Immature natural killer cell (primary cell): ENCODE measurements around the gene JARID2. TPM values are rescaled to one million over a fixed set of nuclear protein-coding genes. Genes with fewer than 3 reads are reported as not detected.
"Not testable (repeated sequence)": the region's sequence is repeated elsewhere in the genome, so short reads cannot be mapped to it uniquely, and the experiment has no call there.

Source experiments
- DNase-seq, 3 donors: peaks; one replicate each; pipeline ENCODE4 v3.0.0; 2022; ENCODE audit warnings: mixed read lengths in 1 of 3
- H3K27ac Mint-ChIP-seq, 6 donors: one replicate each; pipeline ENCODE4 v1.8.0; 2020; ENCODE audit warnings: mixed read lengths in 6 of 6, mild to moderate bottlenecking in 5 of 6, inconsistent platforms in 4 of 6, moderate library complexity in 3 of 6
- H3K27me3 Mint-ChIP-seq, 3 donors: one replicate each; pipeline ENCODE4 v1.8.0; 2020 to 2021; ENCODE audit warnings: low read depth in 3 of 3, mild to moderate bottlenecking in 3 of 3, mixed read lengths in 3 of 3, moderate library complexity in 3 of 3, inconsistent platforms in 1 of 3
- H3K36me3 Mint-ChIP-seq, 3 donors: one replicate each; pipeline ENCODE4 v1.8.0; 2020; ENCODE audit warnings: mixed read lengths in 3 of 3, inconsistent platforms in 2 of 3, mild to moderate bottlenecking in 2 of 3
- H3K4me1 Mint-ChIP-seq, 2 donors: one replicate each; pipeline ENCODE4 v1.8.0; 2020; ENCODE audit warnings: inconsistent platforms in 2 of 2, mild to moderate bottlenecking in 2 of 2, mixed read lengths in 2 of 2, moderate library complexity in 1 of 2
- H3K4me3 Mint-ChIP-seq, 5 donors: one replicate each; pipeline ENCODE4 v1.8.0; 2020; ENCODE audit warnings: mild to moderate bottlenecking in 5 of 5, mixed read lengths in 5 of 5, inconsistent platforms in 3 of 5, moderate library complexity in 3 of 5
- H3K9me3 Mint-ChIP-seq, 6 donors: one replicate each; pipeline ENCODE4 v1.8.0; 2020; ENCODE audit warnings: mild to moderate bottlenecking in 6 of 6, mixed read lengths in 6 of 6, inconsistent platforms in 4 of 6, moderate library complexity in 3 of 6
- polyA plus RNA-seq, 3 donors: library from polyadenylated mRNA; unstranded; fragments of 300-500 nt; fragmentation: Illumina TruSeq; gene quantifications; one replicate each; pipeline ENCODE4 v1.2.3, GENCODE V29; 2021

Gene JARID2
- polyA plus RNA-seq, 3 donors from 2014 or later = 4.3 to 26.1 (median 7.8) TPM

DNA sequence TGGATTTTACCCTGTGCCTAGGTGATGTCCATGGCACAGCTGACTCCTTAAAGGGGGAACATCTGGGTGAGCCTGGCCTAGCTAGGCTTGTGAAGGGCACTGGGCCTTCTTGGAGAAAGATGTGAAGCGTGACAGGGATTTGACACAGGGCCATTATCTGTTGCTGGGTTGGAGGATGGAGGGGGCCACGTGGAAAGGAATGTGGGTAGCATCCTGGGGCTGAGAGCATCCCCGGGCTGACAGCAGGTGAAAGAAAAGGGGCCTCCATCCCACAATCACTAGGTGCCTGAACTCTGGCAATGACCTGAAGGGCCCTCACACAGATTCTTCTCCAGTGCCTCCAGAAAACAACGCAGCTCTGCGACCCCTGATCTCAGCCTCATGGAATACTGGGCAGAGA is 292.2 kb downstream of the JARID2 start:
- Mint-ChIP-seq H3K4me3 (no peak overlapping the region), H3K36me3 (peaks cover 0 to 4% (median 4%) of the 10 kb centered on the region in 3 donors), H3K9me3 (no peaks in the 10 kb centered on the region), H3K4me1 (peaks cover 34 to 40% of the 10 kb centered on the region in 2 donors), H3K27ac (peak overlapping the region in 1 of 6 donors; percentile 35), H3K27me3 (peaks cover 0 to 8% (median 0%) of the 10 kb centered on the region in 3 donors)
- DNase-seq = no peak

DNA sequence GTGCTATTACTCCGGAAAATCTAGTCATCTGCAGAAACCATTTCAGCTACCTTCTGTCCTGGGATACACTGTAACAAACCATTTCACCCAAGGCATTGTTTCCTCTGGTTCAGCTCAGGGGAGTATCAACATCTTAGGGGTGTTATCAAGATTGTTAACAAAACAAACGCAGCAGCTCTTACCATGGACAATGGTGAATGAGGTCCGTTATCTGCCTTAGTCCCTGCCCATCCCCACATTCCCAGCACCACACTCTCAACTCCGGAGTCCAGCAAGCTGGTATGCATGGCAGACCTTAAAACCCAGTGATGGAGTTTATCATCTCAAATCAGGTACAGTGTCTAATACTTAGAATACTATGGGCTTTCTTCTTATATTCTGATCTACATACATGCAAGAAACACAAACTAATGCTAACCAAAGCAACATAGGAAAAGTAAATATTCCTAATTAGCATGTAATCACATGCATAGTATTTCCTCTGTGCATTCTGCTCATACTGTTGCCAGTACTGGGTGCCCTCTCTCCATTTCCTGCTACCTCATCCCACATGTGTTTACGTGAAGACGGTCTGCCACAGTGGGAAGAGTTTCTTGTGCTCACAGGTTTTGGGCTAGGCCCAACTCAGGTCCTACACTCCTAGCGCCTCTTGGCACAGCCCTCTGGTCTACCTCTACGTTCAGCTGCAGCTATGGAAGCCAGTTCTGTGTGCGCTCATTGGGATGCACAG is 293.1 kb downstream of the JARID2 start:
- H3K4me1 Mint-ChIP-seq = peaks cover 31 to 46% of the 10 kb centered on the region in 2 donors
- peak overlapping the region in 1 of 6 donors; percentile 24 for H3K27ac Mint-ChIP-seq
- H3K9me3 Mint-ChIP-seq = peaks cover 0 to 6% (median 3%) of the 10 kb centered on the region in 6 donors
- H3K27me3 Mint-ChIP-seq = peaks cover 0 to 5% (median 0%) of the 10 kb centered on the region in 3 donors
- H3K36me3 Mint-ChIP-seq = peaks cover 0 to 10% (median 5%) of the 10 kb centered on the region in 3 donors
- DNase-seq = no peak
- H3K4me3 Mint-ChIP-seq = no peak overlapping the region

DNA sequence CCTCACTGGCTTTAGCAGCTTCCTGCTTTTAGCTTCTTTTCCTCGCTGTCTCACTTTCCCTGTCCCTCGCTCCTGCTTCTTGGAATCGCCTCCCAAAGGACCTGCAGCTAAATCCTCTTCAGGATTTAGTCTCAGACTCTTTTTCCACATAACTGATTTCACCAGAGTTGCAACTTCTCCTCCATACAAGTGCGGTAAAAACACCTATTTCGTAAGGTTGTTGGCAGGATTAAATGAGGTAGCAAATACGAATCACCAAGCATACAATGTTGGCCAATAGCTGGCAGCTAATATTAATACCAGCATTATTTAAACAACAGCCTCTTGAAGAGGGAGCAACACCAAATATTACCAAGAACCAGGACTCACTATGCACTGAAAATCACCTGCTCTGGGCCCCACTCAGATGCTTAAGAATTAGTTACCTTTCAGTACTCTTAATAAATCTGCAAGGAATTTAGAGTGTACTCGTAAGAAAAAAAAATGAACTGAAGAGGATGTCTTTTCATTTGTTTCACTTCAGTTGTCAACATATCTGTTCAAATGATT is 293.9 kb downstream of the JARID2 start:
- H3K9me3 Mint-ChIP-seq = peaks cover 0 to 12% (median 5%) of the 10 kb centered on the region in 6 donors
- no peak overlapping the region for H3K4me3 Mint-ChIP-seq
- peak overlapping the region in 1 of 6 donors; percentile 42 for H3K27ac Mint-ChIP-seq
- H3K36me3 Mint-ChIP-seq = peaks cover 5 to 12% (median 12%) of the 10 kb centered on the region in 3 donors
- H3K27me3 Mint-ChIP-seq = peaks cover 0 to 1% (median 0%) of the 10 kb centered on the region in 3 donors
- peaks cover 30 to 48% of the 10 kb centered on the region in 2 donors for H3K4me1 Mint-ChIP-seq
- no peak for DNase-seq

DNA sequence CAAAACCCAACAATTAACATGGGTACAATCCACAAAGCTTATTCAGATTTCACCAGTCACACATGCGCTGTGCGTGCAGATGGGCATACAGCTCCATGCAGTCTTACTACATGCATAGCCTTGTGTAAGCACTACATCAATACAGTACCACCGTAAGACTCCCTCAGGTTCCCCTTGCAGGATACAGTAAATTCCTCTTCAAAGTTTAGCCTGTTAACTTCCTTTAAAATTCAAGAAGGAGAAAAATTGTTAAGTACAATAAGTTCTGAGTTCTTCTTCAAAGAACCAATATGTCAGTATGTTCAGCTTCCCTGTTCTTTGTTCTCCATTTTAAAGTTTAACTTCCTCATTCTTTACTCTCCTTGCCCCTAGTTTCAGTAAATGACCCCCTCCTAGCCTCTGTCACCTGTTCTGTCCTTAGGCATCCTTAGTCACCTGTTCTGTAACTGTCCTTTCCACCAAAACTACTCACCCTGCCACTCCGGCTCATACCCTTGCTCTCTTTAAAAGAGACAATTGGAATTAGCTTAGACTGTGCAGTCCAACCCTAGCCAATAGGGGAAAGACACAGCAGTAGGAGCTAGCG is 297.6 kb downstream of the JARID2 start:
- H3K4me3 Mint-ChIP-seq, H3K27me3 Mint-ChIP-seq, DNase-seq: not testable (repeated sequence)
- Mint-ChIP-seq H3K4me1 (peaks cover 28 to 61% of the 10 kb centered on the region in 2 donors), H3K9me3 (peaks cover 0 to 12% (median 5%) of the 10 kb centered on the region in 6 donors), H3K27ac (peak overlapping the region in 2 of 6 donors; percentile 11 to 18), H3K36me3 (peaks cover 5 to 12% (median 8%) of the 10 kb centered on the region in 3 donors)

DNA sequence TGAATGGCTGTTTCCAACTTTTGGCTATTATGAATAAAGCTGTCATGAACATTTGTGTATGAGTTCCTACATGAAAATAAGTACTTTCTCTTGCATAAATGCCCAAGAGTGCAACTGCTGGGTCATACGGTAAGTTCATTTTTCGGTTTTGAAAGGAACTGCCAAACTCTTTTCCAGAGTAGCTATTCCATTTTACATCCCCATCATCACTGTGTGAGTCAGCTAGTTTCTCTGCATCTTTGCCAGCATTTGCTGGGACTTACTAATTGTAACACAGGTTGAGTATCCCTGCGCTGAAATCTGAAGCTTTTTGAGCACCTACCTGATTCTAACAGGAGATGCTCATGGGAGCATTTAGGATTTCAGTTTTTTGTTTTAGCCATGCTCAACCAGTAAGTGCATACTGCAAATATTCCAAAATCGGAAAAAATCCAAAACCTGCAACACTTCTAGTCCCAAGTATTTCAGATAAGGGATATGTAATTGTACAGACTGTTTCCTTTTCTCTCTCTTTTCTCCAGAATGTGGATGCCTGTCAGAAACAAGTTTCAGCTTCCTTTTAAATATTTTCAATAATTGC is 298.5 kb downstream of the JARID2 start:
- DNase-seq = no peak
- Mint-ChIP-seq H3K9me3 (peaks cover 0 to 12% (median 5%) of the 10 kb centered on the region in 6 donors), H3K36me3 (peaks cover 5 to 12% (median 8%) of the 10 kb centered on the region in 3 donors), H3K4me1 (peaks cover 26 to 53% of the 10 kb centered on the region in 2 donors), H3K27ac (no peak overlapping the region), H3K4me3 (no peak overlapping the region), H3K27me3 (peaks cover 0 to 3% (median 0%) of the 10 kb centered on the region in 3 donors)

DNA sequence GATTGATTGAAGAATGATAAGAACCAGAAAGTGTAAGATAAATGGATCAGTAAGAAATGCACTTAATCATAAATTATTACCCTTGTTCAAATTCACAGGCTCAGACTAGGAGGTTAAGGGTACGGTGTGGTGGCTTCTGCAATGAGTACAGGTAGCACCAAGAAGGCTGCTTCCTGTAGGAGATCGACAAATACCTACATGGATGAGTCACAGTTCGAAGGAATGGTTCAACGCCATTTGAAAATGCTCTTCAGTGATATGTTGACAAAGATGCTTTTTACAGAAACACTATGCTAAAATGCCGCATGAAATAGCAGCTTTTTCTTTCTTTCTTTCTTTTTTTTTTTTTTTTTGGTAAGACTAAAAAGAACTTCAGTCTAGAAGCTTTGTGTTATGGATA is 300.7 kb downstream of the JARID2 start:
- H3K4me3 Mint-ChIP-seq = no peak overlapping the region
- DNase-seq = no peak
- peaks cover 34 to 54% of the 10 kb centered on the region in 2 donors for H3K4me1 Mint-ChIP-seq
- peaks cover 0 to 12% (median 5%) of the 10 kb centered on the region in 6 donors for H3K9me3 Mint-ChIP-seq
- peak overlapping the region in 1 of 6 donors; percentile 24 for H3K27ac Mint-ChIP-seq
- peaks cover 5 to 12% (median 8%) of the 10 kb centered on the region in 3 donors for H3K36me3 Mint-ChIP-seq
- H3K27me3 Mint-ChIP-seq = peaks cover 0 to 3% (median 0%) of the 10 kb centered on the region in 3 donors

DNA sequence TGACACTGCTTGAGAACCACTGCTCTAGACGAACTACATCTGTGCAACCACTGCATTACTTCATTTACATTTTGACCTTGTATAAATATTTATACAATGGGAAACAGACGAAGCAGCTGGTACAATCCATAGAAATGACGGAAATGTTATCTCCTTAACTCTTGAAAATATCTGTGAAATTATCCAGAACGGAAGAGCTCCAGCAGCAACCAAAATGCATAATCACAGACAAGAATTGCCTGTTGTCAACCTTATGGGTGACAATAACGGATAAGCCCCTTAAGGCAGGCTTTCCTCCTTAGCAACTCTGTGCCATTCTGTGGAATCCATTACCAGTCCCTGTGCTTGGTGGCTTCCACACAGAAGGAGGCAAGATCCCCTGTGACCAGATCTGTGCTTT is 301.5 kb downstream of the JARID2 start:
- no peak for DNase-seq
- Mint-ChIP-seq H3K4me1 (peaks cover 42 to 60% of the 10 kb centered on the region in 2 donors), H3K27ac (peak overlapping the region in 1 of 6 donors; percentile 27), H3K4me3 (no peak overlapping the region), H3K27me3 (peaks cover 0 to 2% (median 0%) of the 10 kb centered on the region in 3 donors), H3K9me3 (peaks cover 0 to 12% (median 5%) of the 10 kb centered on the region in 6 donors), H3K36me3 (peaks cover 5 to 12% (median 8%) of the 10 kb centered on the region in 3 donors)

DNA sequence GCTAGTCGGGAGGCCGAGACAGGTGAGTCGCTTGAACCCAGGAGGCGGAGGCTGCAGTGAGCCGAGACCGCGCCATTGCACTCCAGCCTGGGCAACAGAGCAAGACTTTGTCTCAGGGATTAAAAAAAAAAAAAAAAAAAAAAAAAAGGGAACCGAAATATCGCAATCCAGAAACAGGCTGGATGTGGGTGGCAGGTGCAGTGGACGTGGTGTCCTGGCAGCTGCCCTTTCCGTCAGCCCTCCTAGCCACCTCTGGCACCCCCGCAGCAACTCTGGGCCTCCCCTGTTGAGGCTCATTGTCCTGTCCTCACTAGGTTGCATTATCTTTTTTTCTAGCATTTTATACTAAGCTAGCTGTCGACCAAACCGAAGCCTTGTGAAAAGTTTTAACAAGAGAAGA is 303.5 kb downstream of the JARID2 start:
- Mint-ChIP-seq H3K9me3 (peaks cover 0 to 3% (median 0%) of the 10 kb centered on the region in 6 donors), H3K4me3 (no peak overlapping the region), H3K36me3 (peaks cover 0 to 2% (median 2%) of the 10 kb centered on the region in 3 donors), H3K27ac (no peak overlapping the region), H3K4me1 (peaks cover 57 to 58% of the 10 kb centered on the region in 2 donors), H3K27me3 (peaks cover 0 to 2% (median 0%) of the 10 kb centered on the region in 3 donors)
- DNase-seq = no peak

DNA sequence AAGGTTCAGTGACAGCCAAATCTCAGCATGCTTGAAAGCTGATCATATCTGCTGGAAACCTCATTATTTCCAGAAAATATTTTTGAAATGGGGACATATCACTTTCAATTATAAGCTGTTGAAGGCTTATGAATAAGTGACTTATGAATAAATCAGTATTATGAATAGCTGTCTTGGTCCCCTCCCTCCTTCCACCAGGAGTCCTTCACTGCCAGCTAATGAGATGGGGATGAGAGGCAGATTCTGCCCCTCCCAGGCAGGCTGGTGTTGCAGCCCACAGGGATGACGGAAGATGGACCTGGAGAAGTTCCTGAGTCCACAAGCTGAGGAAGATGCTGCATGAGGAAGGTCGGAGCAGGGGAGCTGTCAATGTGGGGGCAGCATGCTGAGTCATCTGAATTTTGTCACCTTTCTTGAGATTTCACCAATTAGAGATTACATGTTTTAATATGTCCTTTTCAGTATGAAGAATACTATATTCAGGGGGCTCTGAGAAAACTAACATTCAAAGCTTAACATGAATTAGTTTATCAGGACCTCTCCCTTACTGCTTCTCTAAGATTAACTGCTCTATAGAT is 304.8 kb downstream of the JARID2 start:
- peaks cover 0 to 3% (median 0%) of the 10 kb centered on the region in 3 donors for H3K36me3 Mint-ChIP-seq
- peaks cover 57 to 64% of the 10 kb centered on the region in 2 donors for H3K4me1 Mint-ChIP-seq
- no peaks in the 10 kb centered on the region for H3K9me3 Mint-ChIP-seq
- no peaks in the 10 kb centered on the region for H3K27me3 Mint-ChIP-seq
- no peak overlapping the region for H3K4me3 Mint-ChIP-seq
- no peak for DNase-seq
- peak overlapping the region in 2 of 6 donors; percentile 23 to 64 for H3K27ac Mint-ChIP-seq

DNA sequence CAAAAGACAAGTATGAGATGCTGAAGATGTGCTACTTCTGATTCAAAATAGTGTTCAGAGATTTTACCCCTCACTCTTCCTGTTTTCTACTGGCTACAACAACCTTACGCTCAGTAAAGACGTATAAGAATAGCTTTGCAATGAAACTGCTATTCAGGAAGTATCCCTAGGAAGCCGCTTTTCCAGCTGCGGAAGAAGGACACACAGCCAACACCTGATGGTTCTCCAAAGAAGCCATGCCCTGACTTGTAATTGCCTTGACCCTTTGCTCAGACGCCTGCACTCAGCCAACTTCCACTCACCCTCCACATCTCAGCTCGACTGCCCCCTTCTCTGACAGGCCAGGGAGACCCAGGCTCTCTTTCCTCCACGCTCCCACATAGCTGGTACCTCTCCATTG is 305.4 kb downstream of the JARID2 start:
- Mint-ChIP-seq H3K4me1 (peaks cover 57 to 63% of the 10 kb centered on the region in 2 donors), H3K9me3 (no peaks in the 10 kb centered on the region), H3K27me3 (no peaks in the 10 kb centered on the region), H3K27ac (peak overlapping the region in 3 of 6 donors; percentile 51 to 64 (median 58)), H3K4me3 (no peak overlapping the region), H3K36me3 (peaks cover 0 to 3% (median 0%) of the 10 kb centered on the region in 3 donors)
- no peak for DNase-seq

DNA sequence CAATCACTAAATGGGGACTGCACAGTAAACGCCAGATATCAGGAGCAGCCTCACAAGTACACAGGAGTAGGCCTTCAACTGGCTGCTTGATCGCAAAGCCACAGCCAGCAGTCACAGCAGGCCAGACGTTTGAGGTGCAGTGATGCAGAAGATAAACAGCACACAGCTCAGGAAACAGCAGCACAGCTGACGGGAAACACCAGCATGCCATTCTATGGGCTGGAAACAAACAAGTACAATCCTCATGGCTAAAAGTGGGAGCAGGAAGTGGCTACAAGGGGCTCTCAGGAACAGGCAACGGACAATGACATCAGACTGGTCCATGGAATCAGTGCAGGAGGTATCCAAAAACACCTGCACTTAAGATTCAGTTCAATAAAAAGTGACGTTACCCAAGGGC is 305.9 kb downstream of the JARID2 start:
- Mint-ChIP-seq H3K27ac (peak overlapping the region in 3 of 6 donors; percentile 51 to 74 (median 58)), H3K9me3 (no peaks in the 10 kb centered on the region), H3K4me1 (peaks cover 54 to 64% of the 10 kb centered on the region in 2 donors), H3K4me3 (no peak overlapping the region), H3K27me3 (no peaks in the 10 kb centered on the region), H3K36me3 (peaks cover 0 to 3% (median 0%) of the 10 kb centered on the region in 3 donors)
- DNase-seq = no peak

DNA sequence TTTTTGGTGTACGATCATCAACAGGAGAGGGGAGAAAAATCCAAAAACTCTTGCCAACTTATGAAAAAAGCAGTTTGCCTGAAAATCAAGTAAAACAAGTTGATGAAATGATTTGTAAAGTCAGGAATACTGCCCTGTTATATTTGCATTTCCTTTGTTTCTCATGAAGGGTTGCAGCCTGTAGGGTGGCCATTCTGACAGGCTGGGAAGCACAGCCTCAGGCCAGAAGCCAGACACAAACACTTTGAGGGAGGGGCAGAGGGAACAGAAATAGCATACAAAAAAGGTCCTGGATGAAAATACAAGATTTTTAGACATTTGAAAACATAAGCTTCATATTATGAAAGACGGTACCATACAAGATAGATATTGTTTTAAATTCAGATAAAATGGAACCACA is 307.2 kb downstream of the JARID2 start:
- H3K36me3 Mint-ChIP-seq = peaks cover 0 to 3% (median 0%) of the 10 kb centered on the region in 3 donors
- peaks cover 46 to 63% of the 10 kb centered on the region in 2 donors for H3K4me1 Mint-ChIP-seq
- H3K27me3 Mint-ChIP-seq = no peaks in the 10 kb centered on the region
- no peak overlapping the region for H3K4me3 Mint-ChIP-seq
- H3K27ac Mint-ChIP-seq = peak overlapping the region in 3 of 6 donors; percentile 16 to 80 (median 70)
- H3K9me3 Mint-ChIP-seq = no peaks in the 10 kb centered on the region
- DNase-seq = no peak

DNA sequence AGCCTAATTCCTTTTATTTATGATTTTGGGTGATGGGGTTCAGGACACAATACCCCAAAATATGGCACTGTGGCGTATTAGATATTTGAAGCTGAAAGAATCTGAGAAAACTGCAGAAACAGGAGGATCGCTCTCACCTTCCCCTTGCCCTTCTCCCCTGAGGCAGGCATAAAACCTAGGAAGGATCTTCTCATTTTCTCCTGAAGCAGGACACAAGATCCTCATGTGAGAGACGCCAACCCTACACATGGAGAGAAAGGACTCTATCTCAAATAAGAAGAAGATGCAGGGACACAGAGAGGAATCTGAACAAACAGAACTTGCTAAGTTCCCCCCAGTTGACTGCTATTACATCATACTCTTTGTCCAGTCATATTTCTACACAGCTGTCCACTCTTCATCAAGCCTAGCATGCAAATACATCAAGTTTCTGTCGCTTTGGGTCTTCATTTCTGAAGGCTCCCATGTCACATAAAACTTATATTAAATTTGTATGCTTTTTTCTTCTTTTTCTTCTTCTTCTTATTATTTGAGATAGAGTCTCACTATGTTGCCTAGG is 307.9 kb downstream of the JARID2 start:
- Mint-ChIP-seq H3K27ac (peak overlapping the region in 4 of 6 donors; percentile 18 to 59 (median 24)), H3K4me3 (no peak overlapping the region)

More for the DNA sequence above, 307.9 kb downstream of the JARID2 start:
- Mint-ChIP-seq H3K36me3 (peaks cover 0 to 3% (median 0%) of the 10 kb centered on the region in 3 donors), H3K9me3 (no peaks in the 10 kb centered on the region), H3K27me3 (no peaks in the 10 kb centered on the region), H3K4me1 (peaks cover 40 to 60% of the 10 kb centered on the region in 2 donors)
- no peak for DNase-seq
